Liver (tissue), 3 donors: ENCODE data around the gene PCDHA6.

Source experiments
- CTCF ChIP-seq: fragments of 150-350 bp; IDR thresholded peaks from 2 replicates; pipeline ENCODE4 v1.5.1; 2017; ENCODE audit warnings: improper control_type of control experiment, low read depth, low read length; ENCODE audit not compliant: missing input control
- GABPA ChIP-seq, 2 donors: IDR thresholded peaks in 1 of 2; conservative IDR thresholded peaks in 1 of 2; 2 replicates each; pipeline ENCODE4 v1.6.1; 2016; ENCODE audit warnings: antibody characterized with exemption in 2 of 2, mild to moderate bottlenecking in 1 of 2, moderate library complexity in 1 of 2
- MAX ChIP-seq: IDR thresholded peaks from 2 replicates; pipeline ENCODE4 v1.6.1; 2016; ENCODE audit warnings: antibody characterized with exemption
- RAD21 ChIP-seq, 2 donors: IDR thresholded peaks; 2 replicates each; pipeline ENCODE4 v1.6.1; 2016; ENCODE audit warnings: antibody characterized with exemption in 2 of 2, mild to moderate bottlenecking in 2 of 2
- REST ChIP-seq: IDR thresholded peaks from 2 replicates; pipeline ENCODE4 v1.6.1; 2016; ENCODE audit warnings: antibody characterized with exemption, mild to moderate bottlenecking
- SP1 ChIP-seq: IDR thresholded peaks from 2 replicates; pipeline ENCODE4 v1.6.1; 2018; ENCODE audit warnings: antibody characterized with exemption, mild to moderate bottlenecking
- ZBTB33 ChIP-seq: IDR thresholded peaks from 2 replicates; pipeline ENCODE4 v1.6.1; 2016; ENCODE audit warnings: antibody characterized with exemption
- donor health status: healthy.
- donor health status: healthy.

- no peak for TF ChIP-seq CTCF
- TF ChIP-seq RAD21 (IDR thresholded peaks at IDR 0.05): no peak
- no peak for TF ChIP-seq REST
- no peak for TF ChIP-seq ZBTB33
- no peak for TF ChIP-seq SP1
- no peak for TF ChIP-seq MAX
- TF ChIP-seq GABPA (IDR thresholded peaks at IDR 0.05 in 1 of 2, conservative IDR thresholded peaks at IDR 0.05 in 1 of 2): no peak
Measured at GRCh38 chr5:140808889-140809291, 18.9 kb upstream of the PCDHA6 start.
